ENCODE results near the gene HIF1A. TPM values are rescaled to one million over a fixed set of nuclear protein-coding genes. Genes with fewer than 3 reads are reported as not detected.

Gene HIF1A
- total and polyA plus RNA-seq, 10 of the 15 experiments (the other 5 are each of a cell fraction or from before 2014, with no cell fraction given), result 18.3 to 97.0 (median 75.3) TPM

- Histone ChIP-seq H3K4me3 (0 out of 2 replicates have a peak overlapping the region, but pooled peaks have one; percentile 17), H3K36me3 (ENCODE audit: control insufficient read depth in 2 of 2, insufficient read depth in 2 of 2, low read length in 1 of 2) (peaks cover 0 to 7% of the 10 kb centered on the region in 2 experiments; a peak in 1 of 4 replicates), H2AFZ (ENCODE audit: control insufficient read depth, low read depth, low read length) (no peak overlapping the region), H3K4me2 (ENCODE audit: control insufficient read depth, insufficient read depth) (peak overlapping the region; percentile 21), H3K9ac (ENCODE audit: control insufficient read depth, insufficient read depth, low read length) (no peak overlapping the region), H3K27ac (ENCODE audit: control insufficient read depth, insufficient read depth) (peak overlapping the region; percentile 33; the same call in 1 of the 2 replicates), H3K27me3 (replicated peaks in 1 of 2; ENCODE audit: control insufficient read depth in 2 of 2, insufficient read depth in 2 of 2, low read length in 1 of 2) (no peaks in the 10 kb centered on the region), H3K9me3 (replicated peaks; ENCODE audit: control insufficient read depth, insufficient read depth, low read length) (peaks cover 2% of the 10 kb centered on the region; the same call in 2 of the 3 replicates), H3K4me1 (ENCODE audit: control insufficient read depth, insufficient read depth, low read length) (peaks cover 36% of the 10 kb centered on the region), H3K79me2 (ENCODE audit: control insufficient read depth, insufficient read depth, low read length) (peaks cover 89% of the 10 kb centered on the region), H4K20me1 (ENCODE audit: control insufficient read depth, insufficient read depth) (peaks cover 9% of the 10 kb centered on the region; the same call in 1 of the 2 replicates)
- in situ Hi-C loops (cut with MboI) (no loop called here), intact Hi-C loops (cut with micrococcal nuclease; ENCODE audit: unreplicated experiment) (no loop called here)
- ATAC-seq (peak; percentile 43), FAIRE-seq (no peak), DNase-seq (ENCODE audit: low read depth, low spot score) (no peak)
- 8% methylated on average over 12 of the region's 12 CpGs for WGBS (ENCODE audit: insufficient coverage, insufficient replicate concordance, low lambda C conversion rate, missing lambda C conversion rate)
- BruUV-seq (replicated peaks), result no TSS peak
- CTCF ChIA-PET, result interaction anchor here (0.8 to 1.6 kb wide), 4 partner anchors 9 to 217 kb away, joined by 3 to 10 read pairs (median 4); no protein-coding TSS in a partner anchor
- RAD21 ChIA-PET (ENCODE audit: unreplicated experiment), result interaction anchor here (0.6 to 2.1 kb wide), 9 partner anchors 9 to 226 kb away, joined by 3 to 14 read pairs (median 4); no protein-coding TSS in a partner anchor
- SMC1A ChIA-PET (ENCODE audit: uncharacterized antibody, unreplicated experiment), result interaction anchor here (0.6 to 4.3 kb wide), 14 partner anchors 8 to 210 kb away, joined by 3 to 22 read pairs (median 4); no protein-coding TSS in a partner anchor
- TF ChIP-seq ZNF384 (IDR thresholded peaks at IDR 0.05; ENCODE audit: borderline replicate concordance, low read depth, low read length) (peak; percentile 68), MLLT1 (IDR thresholded peaks at IDR 0.05) (peak; percentile 41; the same call in 1 of the 2 replicates), NR2F1 (conservative IDR thresholded peaks at IDR 0.05) (peak; percentile 44; the same call in 1 of the 2 replicates), NFXL1 (IDR thresholded peaks at IDR 0.05; ENCODE audit: borderline replicate concordance) (no peak)
- POLR2A ChIA-PET, result interaction anchor here (0.6 to 1.8 kb wide), 14 partner anchors 9 to 1485 kb away, joined by 3 to 7 read pairs (median 4); partner anchors contain the start of gene SNAPC1
Observed at GRCh38 chr14:61710853-61711817, 15.8 kb downstream of the HIF1A start.

All from GM12878 (cell line).